ENCODE results near the gene THBS1. TPM values are rescaled to one million over a fixed set of nuclear protein-coding genes. Genes with fewer than 3 reads are reported as not detected.
A peak's percentile ranks its signal among the peaks of the same experiment; 100 is the strongest.

Gene THBS1
- polyA plus RNA-seq, 10 donors = 42.5 to 99.7 (median 71.2) TPM

DNA sequence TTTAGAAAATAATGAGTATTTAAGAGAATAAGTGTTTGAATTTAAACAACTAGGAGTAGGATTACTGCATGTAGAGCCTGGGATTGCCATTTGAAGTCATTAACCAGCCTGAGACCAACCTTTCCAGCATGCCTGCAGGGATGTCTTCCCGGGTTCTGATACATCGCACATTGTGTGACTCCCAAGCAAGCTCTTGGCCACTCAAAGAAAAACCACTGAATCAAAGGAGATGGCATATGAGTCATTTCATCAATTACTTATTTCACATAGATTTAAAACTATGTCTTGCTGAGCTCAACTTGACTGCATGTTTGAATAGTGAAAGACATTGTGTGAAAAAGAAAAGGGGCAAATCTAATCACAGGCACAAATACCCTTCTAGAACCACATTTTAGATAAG is 15.0 kb upstream of the THBS1 start:
- no peak for DNase-seq

DNA sequence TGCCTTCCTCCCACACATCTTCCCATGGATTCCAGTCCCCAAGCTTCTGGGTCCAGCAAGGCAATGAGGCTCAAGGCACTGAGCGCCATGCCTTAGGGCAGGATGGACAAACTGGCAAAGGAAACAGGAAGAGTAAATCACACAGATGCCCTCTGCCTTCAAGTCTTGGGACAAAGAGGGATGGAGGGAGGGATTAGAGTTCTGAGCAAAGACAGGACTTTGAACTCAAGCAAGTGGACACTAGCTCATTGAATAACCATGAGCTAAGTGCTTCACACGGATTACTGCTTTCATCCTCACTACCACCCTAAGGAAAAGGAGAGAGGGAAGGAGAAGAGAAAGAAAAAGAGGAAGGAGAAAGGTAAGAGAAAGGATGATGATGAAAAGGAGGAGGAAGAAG is 7.6 kb upstream of the THBS1 start:
- DNase-seq = no peak

DNA sequence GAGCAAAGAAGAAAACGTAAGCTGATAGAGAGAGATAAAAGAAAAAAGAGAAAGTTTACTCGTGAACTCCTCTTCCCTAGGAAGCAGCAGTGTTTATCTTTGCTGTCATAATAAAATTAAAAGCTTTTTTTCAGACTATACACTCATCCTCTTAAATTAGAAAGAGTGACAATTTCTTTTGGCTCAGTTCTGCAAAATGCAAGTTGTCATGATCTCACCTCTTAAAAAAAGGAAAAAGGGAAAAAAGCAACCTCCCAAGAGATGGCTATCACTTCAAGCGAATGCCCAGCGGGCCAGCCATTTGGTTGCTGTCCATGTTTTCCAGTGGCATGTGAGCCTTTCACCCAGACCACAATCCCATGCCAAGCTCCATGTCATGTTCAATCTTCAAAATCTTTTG is 7.0 kb upstream of the THBS1 start:
- DNase-seq = no peak

DNA sequence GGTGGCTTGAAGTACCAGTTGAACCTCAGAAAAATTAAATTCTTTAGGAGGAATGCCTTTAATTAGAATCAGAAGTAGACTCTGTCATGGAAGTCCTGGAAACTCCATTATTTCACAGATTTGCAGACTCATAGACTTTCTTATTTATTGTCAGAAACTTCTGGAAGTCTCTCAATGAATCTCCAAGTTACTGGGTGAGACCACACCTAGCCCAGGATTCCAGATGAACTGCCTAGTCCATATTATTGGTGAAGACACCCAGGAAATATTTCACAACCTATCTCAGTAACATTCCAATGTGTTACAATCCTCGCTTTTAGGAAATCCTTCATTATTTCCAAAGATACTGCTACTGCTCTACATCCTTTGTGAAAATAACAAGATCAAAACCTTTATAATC is 6.5 kb upstream of the THBS1 start:
- no peak for DNase-seq

DNA sequence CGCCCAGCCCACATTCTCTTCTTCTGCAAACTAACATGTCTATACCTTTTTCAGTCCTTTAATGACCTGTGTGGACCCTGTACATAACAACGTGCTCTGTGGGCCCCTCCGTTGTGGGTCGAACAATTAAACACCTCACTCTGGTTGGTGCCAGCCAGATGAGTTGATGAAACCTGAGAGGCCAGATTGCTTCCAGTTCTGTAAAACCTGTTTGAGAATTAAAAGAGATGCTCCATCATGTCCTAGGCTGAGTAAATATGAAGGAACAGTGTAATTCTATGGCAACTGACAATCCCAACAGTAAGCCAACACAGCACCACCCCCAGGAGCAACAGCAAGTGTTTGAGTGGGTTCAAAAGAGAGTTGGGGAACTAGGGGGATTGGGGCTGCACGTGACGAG is 5.7 kb upstream of the THBS1 start:
- DNase-seq = no peak

DNA sequence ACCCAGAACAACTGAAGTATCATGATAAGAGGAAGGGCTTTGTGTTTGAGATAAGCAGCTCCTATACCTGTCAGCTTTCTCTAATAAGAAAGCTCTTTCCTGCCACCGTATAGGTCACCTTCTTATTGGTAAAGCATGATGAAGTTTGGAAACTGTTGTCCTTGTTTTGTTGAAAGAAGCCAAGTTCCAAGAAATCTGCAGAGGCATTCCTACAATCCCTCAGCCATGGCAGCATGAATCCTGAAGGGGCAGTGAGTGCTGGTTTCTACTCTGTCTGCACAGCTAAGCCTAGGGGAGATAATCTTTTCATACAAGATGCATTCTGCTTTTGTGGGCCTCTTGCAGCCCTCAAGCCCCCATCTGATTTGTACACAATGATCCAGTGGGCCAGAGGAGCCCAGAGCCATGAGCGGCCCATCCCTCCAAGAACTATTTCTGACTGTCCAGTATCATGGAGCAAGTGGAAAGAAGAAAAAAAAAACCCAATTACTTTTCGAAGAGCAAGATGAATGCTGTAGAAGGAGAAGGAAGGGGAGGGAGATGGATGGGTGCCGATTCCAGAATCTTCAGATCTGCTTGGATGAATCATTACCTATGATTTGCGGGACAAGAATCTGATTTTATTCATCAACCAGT is 1.9 kb upstream of the THBS1 start:
- DNase-seq = no peak

DNA sequence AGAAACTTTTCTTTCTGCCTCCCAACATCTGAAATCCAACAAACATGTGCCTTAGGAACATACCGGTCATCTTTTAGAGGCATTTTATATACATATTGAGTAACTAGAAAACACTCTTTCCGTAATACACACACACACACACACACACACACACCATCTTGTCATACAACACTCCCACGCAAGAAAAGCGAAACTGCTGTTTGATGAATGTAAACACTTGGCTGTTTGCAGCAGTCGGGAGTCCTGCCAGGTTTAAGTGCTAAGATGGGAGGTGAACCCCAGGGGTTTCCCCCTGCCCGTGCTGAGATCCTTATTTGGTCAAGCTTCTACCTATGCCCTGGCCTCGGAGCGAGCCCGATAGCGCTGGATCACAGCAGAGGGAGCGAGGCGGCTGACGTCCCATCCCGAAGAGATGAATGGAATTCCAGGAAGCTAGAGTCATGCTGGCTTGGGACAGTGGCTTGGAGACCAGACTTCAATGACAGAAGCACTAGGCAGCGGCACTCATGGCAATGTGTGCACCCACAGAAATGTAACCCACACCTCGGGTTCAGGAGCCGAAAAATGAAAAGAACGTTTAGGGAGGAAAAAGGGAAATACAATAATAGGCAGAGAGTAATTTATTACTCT is 1.3 kb upstream of the THBS1 start:
- peak; percentile 84 to 94 (median 91) for DNase-seq

DNA sequence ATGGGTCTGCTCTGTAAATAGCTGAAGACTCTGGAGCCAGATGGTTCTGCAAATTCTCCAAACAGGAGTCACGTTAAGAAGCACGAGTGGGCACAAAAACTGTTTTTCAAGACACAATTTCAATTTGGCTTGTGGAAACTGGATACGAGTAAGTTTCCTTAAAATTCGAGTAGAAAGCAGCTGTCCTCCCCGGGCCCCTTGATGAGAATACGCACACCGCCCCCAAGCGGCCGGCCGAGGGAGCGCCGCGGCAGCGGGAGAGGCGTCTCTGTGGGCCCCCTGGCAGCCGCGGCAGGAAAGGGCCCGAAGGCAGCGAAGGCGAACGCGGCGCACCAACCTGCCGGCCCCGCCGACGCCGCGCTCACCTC is 778 bp upstream of the THBS1 start:
- peak; percentile 96 to 98 (median 96) for DNase-seq

DNA sequence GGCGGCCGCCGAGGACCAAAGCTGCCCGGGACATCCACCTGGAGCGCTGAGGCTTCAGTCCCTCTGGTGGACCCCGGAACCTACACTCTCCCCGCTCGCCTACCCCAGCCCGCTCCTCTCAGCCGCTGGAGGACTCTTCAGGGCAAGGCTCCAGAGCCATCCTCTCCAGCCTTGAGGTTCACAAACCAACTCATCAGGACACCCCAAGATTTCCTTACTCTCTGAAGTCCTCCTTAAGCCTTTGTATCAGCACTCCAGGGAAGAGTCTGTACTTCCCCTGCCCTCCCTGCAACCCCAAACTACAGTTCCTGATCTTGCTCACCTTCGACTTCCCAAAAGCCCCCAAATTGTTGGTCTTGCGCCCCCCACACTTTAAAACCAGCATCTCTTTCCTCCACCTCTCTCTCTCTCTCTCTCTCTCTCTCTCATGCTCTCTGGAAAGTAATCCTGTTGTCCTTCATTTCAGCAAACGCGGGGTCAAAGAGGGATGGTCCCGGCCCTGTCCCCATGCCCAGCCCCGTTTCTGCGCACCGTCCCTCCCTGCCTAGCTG is 438 bp downstream of the THBS1 start:
- DNase-seq = peak in 2 of 3 donors; percentile 45 to 69

DNA sequence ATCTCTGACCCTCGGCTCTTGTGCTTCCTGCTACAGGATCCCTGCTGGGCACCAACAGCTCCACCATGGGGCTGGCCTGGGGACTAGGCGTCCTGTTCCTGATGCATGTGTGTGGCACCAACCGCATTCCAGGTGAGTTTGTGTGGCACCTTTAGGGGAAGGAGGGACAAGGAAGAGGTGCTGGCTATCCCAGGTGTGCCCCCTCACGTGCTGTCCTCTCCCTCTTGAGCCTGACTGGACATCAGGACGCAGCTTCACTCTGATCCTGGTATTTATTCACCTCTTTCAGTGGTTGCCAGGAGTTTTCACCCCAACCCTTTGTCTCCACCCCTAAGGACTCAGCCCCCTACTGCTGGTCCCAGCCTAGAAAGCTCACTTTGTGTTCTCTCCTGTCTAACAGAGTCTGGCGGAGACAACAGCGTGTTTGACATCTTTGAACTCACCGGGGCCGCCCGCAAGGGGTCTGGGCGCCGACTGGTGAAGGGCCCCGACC is 960 bp downstream of the THBS1 start:
- DNase-seq = peak in 1 of 3 donors; percentile 56

DNA sequence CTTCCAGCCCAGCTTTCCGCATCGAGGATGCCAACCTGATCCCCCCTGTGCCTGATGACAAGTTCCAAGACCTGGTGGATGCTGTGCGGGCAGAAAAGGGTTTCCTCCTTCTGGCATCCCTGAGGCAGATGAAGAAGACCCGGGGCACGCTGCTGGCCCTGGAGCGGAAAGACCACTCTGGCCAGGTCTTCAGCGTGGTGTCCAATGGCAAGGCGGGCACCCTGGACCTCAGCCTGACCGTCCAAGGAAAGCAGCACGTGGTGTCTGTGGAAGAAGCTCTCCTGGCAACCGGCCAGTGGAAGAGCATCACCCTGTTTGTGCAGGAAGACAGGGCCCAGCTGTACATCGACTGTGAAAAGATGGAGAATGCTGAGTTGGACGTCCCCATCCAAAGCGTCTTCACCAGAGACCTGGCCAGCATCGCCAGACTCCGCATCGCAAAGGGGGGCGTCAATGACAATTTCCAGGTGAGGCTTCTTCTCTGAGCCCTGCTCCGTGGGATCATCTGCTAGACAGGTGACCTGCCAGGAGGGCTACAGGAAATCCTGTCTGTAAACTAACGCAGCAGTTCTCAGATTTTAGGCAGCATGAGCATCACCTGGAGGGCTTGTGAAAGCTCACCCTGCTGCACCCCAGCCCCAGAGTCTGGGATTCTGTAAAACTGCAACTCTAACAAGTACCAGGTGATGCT is 1.6 kb downstream of the THBS1 start:
- DNase-seq = peak in 1 of 3 donors; percentile 66

DNA sequence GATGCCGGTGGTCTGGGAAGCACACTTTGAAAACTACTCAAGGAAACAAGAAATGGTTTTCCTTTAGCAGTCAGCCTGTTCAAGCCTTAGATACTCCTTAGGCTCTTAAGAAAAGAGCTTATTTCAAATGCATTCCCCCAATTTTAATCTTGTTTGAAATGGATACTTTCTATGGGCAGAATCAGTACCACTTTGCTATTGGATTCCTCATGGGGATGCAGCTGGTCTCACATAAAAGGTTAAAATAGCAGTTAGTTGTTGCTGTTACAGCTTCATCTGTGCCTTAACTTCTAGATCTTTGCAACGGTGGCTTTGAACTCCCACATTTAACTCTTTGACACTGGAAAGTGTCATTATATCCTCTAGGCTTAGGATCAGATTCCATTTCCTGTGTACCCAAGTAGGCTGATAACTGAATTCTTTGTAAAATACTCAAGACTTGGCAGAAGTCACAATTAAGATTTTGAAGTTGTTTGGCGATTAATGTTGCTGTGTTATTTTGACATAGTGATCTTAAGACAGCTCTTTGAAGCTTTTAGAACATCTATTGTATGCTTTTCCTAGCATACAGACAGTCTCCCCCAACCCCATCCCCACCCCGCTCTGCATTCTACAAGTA is 2.2 kb downstream of the THBS1 start:
- no peak for DNase-seq

DNA sequence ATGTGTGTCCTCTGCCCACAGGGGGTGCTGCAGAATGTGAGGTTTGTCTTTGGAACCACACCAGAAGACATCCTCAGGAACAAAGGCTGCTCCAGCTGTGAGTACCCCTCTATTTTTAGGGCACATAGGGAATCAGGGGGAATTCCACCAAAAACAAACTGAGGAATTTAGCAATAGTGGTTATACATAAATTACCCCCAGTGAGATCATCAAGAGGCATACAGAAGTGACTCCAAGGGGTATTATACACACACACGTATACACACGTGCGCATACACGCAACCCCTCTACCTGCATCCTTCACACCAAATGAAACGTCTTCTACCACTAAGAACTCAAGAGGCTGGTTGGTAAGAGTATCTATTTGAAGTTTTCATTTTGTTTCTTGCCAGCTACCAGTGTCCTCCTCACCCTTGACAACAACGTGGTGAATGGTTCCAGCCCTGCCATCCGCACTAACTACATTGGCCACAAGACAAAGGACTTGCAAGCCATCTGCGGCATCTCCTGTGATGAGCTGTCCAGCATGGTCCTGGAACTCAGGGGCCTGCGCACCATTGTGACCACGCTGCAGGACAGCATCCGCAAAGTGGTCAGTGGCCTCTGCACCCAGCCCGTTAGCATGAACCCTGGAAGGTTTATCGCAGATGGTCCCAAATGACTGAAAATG is 2.9 kb downstream of the THBS1 start:
- peak in 1 of 3 donors; percentile 28 for DNase-seq

DNA sequence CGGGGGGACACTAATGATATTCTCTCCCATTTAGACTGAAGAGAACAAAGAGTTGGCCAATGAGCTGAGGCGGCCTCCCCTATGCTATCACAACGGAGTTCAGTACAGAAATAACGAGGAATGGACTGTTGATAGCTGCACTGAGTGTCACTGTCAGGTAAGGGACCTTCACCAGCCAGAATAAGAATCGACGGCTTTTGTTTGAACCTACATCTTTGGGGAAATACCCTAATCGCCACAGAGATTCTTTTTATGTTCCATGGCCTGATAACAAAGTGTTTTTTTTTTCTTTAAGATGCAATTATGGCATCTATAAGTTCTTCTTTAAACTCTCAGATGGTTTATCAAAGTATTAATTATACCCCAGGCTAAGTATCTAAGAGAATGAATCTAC is 3.4 kb downstream of the THBS1 start:
- no peak for DNase-seq

DNA sequence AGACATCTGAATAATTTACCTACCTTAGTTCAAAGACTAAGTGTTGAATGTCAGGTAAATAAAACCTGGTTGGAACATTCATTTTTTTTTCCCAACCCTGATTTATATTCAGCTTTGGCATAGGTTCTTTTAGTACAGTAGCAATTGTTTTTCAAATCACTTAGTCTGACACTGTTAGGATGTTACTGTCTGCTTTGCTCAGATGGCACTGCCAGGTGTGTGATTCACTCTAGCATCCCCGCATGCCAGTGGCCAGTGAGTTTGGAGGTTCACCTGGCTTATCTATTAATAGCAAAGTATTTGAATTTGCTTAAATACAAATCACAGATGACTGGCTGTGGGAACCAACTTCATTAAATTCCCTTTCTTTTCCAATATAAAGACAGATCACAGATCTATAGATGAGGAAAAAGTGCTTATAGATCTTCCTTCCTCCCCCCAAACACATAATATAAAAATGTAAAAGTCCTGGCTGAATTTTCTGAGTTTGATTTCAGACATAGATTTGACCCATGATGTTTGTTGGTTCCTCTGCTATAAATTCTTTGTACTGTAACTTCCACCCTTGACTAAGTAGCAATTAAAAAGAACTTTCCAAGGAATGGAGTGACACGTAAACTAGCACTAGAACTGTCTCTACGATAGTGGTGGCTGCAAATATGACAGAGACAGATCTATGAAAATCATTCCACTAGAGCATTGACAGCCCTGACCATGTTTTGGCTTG is 3.9 kb downstream of the THBS1 start:
- DNase-seq = peak in 1 of 3 donors; percentile 4

DNA sequence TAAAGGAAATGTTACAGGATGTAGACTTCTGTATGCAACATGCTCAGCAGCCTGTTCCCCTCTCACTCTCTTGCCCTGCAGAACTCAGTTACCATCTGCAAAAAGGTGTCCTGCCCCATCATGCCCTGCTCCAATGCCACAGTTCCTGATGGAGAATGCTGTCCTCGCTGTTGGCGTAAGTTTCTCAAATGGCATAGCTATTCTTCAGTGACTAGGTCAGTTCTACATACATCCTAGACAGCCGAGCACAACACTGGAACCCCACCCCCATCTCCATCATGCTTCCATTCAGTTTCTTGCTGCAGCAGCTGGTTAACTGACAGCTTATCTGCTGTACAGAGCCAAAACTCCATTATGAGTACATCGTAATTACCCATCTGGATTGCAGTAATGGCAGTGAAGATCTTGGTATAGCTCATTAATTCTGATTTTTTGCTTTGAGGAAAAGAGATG is 4.5 kb downstream of the THBS1 start:
- DNase-seq = peak in 1 of 3 donors; percentile 6

DNA sequence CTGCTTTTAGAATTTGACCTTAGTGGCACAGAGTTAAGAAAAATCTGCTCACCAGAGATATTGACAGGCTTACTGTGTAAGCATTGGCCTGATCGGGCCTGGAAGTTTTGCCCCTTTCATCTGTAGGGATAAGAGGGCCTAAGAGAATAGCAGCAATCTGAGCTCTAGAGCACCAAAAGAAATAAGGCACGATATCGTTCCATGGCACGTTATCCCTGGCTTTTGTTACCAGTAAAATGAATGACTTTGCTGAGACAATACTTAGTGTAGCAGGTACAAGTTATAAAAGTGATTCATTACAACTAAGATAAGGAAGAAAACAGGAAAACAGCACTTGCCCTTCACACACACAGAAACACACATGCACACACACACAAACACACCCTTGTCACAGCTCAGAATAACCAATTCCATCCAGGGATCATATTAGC is 5.0 kb downstream of the THBS1 start:
- no peak for DNase-seq

DNA sequence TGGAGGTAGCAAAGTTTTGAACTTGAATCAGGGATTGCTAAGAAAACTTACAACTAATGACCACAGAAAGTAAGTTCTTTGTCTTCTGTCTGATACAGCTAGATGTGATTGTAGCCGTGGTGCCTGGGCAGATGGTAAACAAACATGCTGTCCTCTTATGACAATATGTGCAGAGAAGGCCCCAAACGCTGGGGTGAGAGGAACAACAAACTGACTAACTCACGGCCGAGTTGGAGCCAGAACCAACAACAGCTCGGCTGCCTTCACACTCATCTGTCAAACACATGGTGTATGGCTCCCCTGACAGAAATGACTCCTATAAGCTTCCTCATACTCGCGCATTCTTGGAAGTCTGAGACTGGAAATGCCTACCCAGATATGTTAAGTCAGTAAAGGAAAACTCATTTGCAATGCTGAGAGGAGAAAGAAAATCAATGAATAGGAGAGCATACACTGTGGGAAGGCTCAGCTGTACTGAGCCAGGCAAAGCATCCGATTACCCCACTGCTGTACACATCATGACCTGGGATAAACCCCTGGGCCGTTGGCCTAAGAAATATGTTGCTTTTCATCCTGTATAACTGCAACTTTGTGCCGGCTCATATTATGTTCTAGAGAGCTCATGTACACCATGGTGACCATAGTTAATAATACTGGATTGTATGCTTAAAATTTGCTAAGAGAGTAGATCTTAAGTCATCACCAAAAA is 5.7 kb downstream of the THBS1 start:
- DNase-seq = peak in 2 of 3 donors; percentile 61 to 65

DNA sequence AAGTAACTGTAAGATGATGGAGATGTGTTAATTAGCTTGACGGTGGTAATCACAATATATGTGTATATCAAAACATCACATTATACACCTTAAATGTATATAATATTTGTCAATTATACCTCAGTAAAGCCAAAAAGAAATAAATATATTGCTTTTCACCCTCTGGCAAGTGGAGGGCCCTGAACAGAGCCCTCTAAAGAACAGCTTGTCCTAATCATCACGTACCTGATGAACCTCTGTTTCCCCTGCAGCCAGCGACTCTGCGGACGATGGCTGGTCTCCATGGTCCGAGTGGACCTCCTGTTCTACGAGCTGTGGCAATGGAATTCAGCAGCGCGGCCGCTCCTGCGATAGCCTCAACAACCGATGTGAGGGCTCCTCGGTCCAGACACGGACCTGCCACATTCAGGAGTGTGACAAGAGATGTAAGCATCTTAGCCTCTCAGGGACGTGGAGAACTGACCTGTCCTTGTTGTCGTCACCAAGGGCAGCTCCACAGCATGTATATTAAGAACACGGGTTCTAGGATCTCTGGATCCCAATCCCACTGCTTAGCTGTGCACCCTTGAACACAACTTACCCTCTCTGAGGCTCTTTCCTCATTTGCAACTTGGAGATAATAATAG is 6.3 kb downstream of the THBS1 start:
- DNase-seq = peak in 1 of 3 donors; percentile 12

Measured in muscle of back (tissue), 11 donors.